H1 (cell line): ENCODE data around the gene DBNDD1. TPM values are rescaled to one million over a fixed set of nuclear protein-coding genes. Genes with fewer than 3 reads are reported as not detected.

Source experiments
- CTCF ChIA-PET: fragments of 300-600 bp; sonication (Branson Sonifier 250); formaldehyde crosslinking; loops from one replicate; lab custom pipeline; 2021; ENCODE audit not compliant: partially characterized antibody; lab: Charles Lee
- POLR2A ChIA-PET: fragments of 300-600 bp; sonication (Branson Sonifier 250); formaldehyde crosslinking; loops from one replicate; lab custom pipeline; 2021; ENCODE audit warnings: inconsistent platforms; ENCODE audit not compliant: partially characterized antibody; lab: Charles Lee
- DNase-seq, 2 experiments: peaks; one replicate each; pipeline versions ENCODE4 v3.0.0 to v3.0.0-alpha.2; 2010 to 2022; ENCODE audit warnings: low spot score in 2 of 2, low read depth in 1 of 2, mixed read lengths in 1 of 2
- FAIRE-seq: peaks from 2 replicates; lab custom pipeline; 2011; peaks lifted over from hg19 to GRCh38; lab: Jason Lieb, UNC
- H2AFZ ChIP-seq: 2 replicates; pipeline ENCODE4 v1.8.1; 2012; ENCODE audit warnings: low read length, inconsistent platforms
- H2AK5ac ChIP-seq: 2 replicates; pipeline ENCODE4 v1.6.1; 2013; ENCODE audit warnings: low read depth, low read length
- H2BK120ac ChIP-seq: replicated peaks from 2 replicates; pipeline ENCODE3; 2013; ENCODE audit warnings: low read depth, low read length, inconsistent platforms
- H2BK12ac ChIP-seq: 2 replicates; pipeline ENCODE4 v1.6.1; 2013; ENCODE audit warnings: low read depth, low read length
- H2BK15ac ChIP-seq: 2 replicates; pipeline ENCODE4 v1.6.1; 2013; ENCODE audit warnings: low read length
- H2BK20ac ChIP-seq: 2 replicates; pipeline ENCODE4 v1.6.1; 2013; ENCODE audit warnings: low read length
- H2BK5ac ChIP-seq: 2 replicates; pipeline ENCODE4 v1.6.1; 2013; ENCODE audit warnings: low read depth, low read length
- H3K14ac ChIP-seq: 2 replicates; pipeline ENCODE4 v1.6.1; 2013; ENCODE audit warnings: inconsistent platforms; ENCODE audit not compliant: insufficient read length
- H3K18ac ChIP-seq: 2 replicates; pipeline ENCODE4 v1.6.1; 2013; ENCODE audit warnings: low read length; ENCODE audit errors: extremely low read depth
- H3K23ac ChIP-seq: 2 replicates; pipeline ENCODE4 v1.6.1; 2013; ENCODE audit warnings: inconsistent platforms; ENCODE audit not compliant: insufficient read length
- H3K23me2 ChIP-seq: 2 replicates; pipeline ENCODE4 v1.6.1; 2013; ENCODE audit warnings: low read depth, low read length
- H3K27ac ChIP-seq: 2 replicates; pipeline ENCODE4 v1.6.1; 2011; ENCODE audit warnings: low read depth, low read length, inconsistent platforms
- H3K27me3 ChIP-seq, 4 experiments: replicated peaks in 1 of 4; 1 replicate in 1 of 4; 2 replicates in 3 of 4; pipeline versions ENCODE4 v1.6.1 to v1.8.1; 2011 to 2013; ENCODE audit warnings: low read length in 3 of 4, mild to moderate bottlenecking in 3 of 4, inconsistent platforms in 2 of 4, mixed read lengths in 2 of 4, moderate library complexity in 1 of 4; ENCODE audit not compliant: control insufficient read depth in 3 of 4, insufficient read depth in 3 of 4; ENCODE audit errors: extremely low read depth in 1 of 4
- H3K36me3 ChIP-seq, 4 experiments: 2 replicates each; pipeline versions ENCODE4 v1.6.1 to v1.8.1; 2011 to 2013; ENCODE audit warnings: mild to moderate bottlenecking in 4 of 4, low read length in 3 of 4, moderate library complexity in 2 of 4, control low read depth in 1 of 4, inconsistent platforms in 1 of 4; ENCODE audit not compliant: insufficient read depth in 4 of 4, control insufficient read depth in 2 of 4
- H3K4ac ChIP-seq: replicated peaks from 2 replicates; pipeline ENCODE3; 2013; ENCODE audit warnings: low read length, low read depth, mixed read lengths, inconsistent platforms; ENCODE audit not compliant: insufficient read length
- H3K4me1 ChIP-seq, 4 experiments: replicated peaks in 1 of 4; 1 replicate in 1 of 4; 2 replicates in 3 of 4; pipeline versions ENCODE4 v1.6.1 to v1.8.1; 2011 to 2013; ENCODE audit warnings: low read length in 3 of 4, inconsistent platforms in 2 of 4, mixed read lengths in 1 of 4; ENCODE audit not compliant: insufficient read depth in 4 of 4, control insufficient read depth in 3 of 4
- H3K4me2 ChIP-seq, 2 experiments: 2 replicates each; pipeline versions ENCODE4 v1.6.1 to v1.8.1; 2011 to 2013; ENCODE audit warnings: low read depth in 2 of 2, low read length in 2 of 2, control low read depth in 1 of 2, inconsistent platforms in 1 of 2, mild to moderate bottlenecking in 1 of 2; ENCODE audit not compliant: insufficient read depth in 1 of 2
- H3K4me3 ChIP-seq, 4 experiments: fragments of 200-600, 300-600 bp in 1 of 4; sonication (generic), shearing (Covaris generic), sonication (Bioruptor Twin) in 1 of 4; 2 replicates each; pipeline versions ENCODE4 v1.5.1 to v1.8.1; 2011 to 2016; ENCODE audit warnings: low read length in 4 of 4, low read depth in 3 of 4, control low read depth in 2 of 4, inconsistent platforms in 2 of 4, mild to moderate bottlenecking in 2 of 4, mixed read lengths in 1 of 4, moderate library complexity in 1 of 4; ENCODE audit not compliant: insufficient read depth in 2 of 4; ENCODE audit errors: extremely low read depth in 1 of 4
- H3K56ac ChIP-seq: replicated peaks from 2 replicates; pipeline ENCODE3; 2013; ENCODE audit warnings: low read depth, mild to moderate bottlenecking, mixed read lengths, low read length, inconsistent platforms; ENCODE audit not compliant: insufficient read length
- H3K79me1 ChIP-seq: 2 replicates; pipeline ENCODE4 v1.6.1; 2013; ENCODE audit warnings: low read depth, low read length, control low read depth
- H3K79me2 ChIP-seq, 2 experiments: 2 replicates each; pipeline versions ENCODE4 v1.6.1 to v1.8.1; 2012 to 2013; ENCODE audit warnings: low read length in 2 of 2, mild to moderate bottlenecking in 2 of 2, inconsistent platforms in 1 of 2; ENCODE audit not compliant: insufficient read depth in 2 of 2, control insufficient read depth in 1 of 2
- H3K9ac ChIP-seq, 4 experiments: replicated peaks in 1 of 4; 1 replicate in 1 of 4; 2 replicates in 3 of 4; pipeline versions ENCODE4 v1.6.1 to v1.8.1; 2011 to 2013; ENCODE audit warnings: low read depth in 3 of 4, low read length in 3 of 4, control low read depth in 2 of 4, mild to moderate bottlenecking in 2 of 4, moderate library complexity in 2 of 4, inconsistent platforms in 1 of 4; ENCODE audit errors: extremely low read depth in 1 of 4
- H3K9me3 ChIP-seq, 2 experiments: 2 replicates each; pipeline versions ENCODE4 v1.6.1 to v1.8.1; 2012 to 2013; ENCODE audit warnings: mild to moderate bottlenecking in 2 of 2, moderate library complexity in 2 of 2, control low read depth in 1 of 2, inconsistent platforms in 1 of 2, low read depth in 1 of 2, low read length in 1 of 2, mixed read lengths in 1 of 2; ENCODE audit not compliant: insufficient read depth in 2 of 2
- H4K20me1 ChIP-seq, 2 experiments: replicated peaks in 1 of 2; 2 replicates each; pipeline versions ENCODE3 to v1.8.1; 2011 to 2013; ENCODE audit warnings: inconsistent platforms in 2 of 2, low read length in 2 of 2, mild to moderate bottlenecking in 1 of 2; ENCODE audit not compliant: insufficient read depth in 2 of 2, control insufficient read depth in 1 of 2
- H4K5ac ChIP-seq: 2 replicates; pipeline ENCODE4 v1.6.1; 2013; ENCODE audit warnings: low read length, low read depth, mixed read lengths, inconsistent platforms; ENCODE audit not compliant: insufficient read length
- H4K8ac ChIP-seq: 2 replicates; pipeline ENCODE4 v1.8.0; 2013; ENCODE audit warnings: mild to moderate bottlenecking, moderate library complexity, low read length, inconsistent platforms; ENCODE audit not compliant: insufficient read depth; ENCODE audit errors: extremely low read depth
- H4K91ac ChIP-seq: replicated peaks from 2 replicates; pipeline ENCODE3; 2013; ENCODE audit warnings: low read length, mixed read lengths, inconsistent platforms; ENCODE audit not compliant: insufficient read length
- RAD21 ChIP-seq, 2 experiments: IDR thresholded peaks in 1 of 2; conservative IDR thresholded peaks in 1 of 2; 2 replicates each; pipeline ENCODE4 v1.6.1; 2011; ENCODE audit warnings: low read depth in 2 of 2, low read length in 2 of 2, improper control_type of control experiment in 1 of 2, inconsistent platforms in 1 of 2, mild to moderate bottlenecking in 1 of 2, moderate library complexity in 1 of 2
- TCF12 ChIP-seq: IDR thresholded peaks from 2 replicates; pipeline ENCODE4 v1.6.1; 2011; ENCODE audit warnings: low read depth, mild to moderate bottlenecking, low read length
- WGBS, 2 experiments: shearing (Covaris generic) in 1 of 2; methylation state at CpG; one replicate each; pipeline versions ENCODE4 v1.1.6 to v1.1.7; 2013 to 2015; ENCODE audit warnings: low lambda C conversion rate in 2 of 2, mixed read lengths in 2 of 2, inconsistent platforms in 1 of 2, low coverage in 1 of 2, missing lambda C conversion rate in 1 of 2; ENCODE audit not compliant: insufficient replicate concordance in 2 of 2, insufficient coverage in 1 of 2, insufficient read length in 1 of 2; ENCODE audit errors: extremely low coverage in 1 of 2, missing lambda C conversion rate in 1 of 2; 5-methylcytosine and 5-hydroxymethylcytosine counted together
- polyA plus RNA-seq, 7 experiments: library from polyadenylated mRNA; depleted of rRNA in 3 of 7; stranded (reverse) in 5 of 7; unstranded in 2 of 7; fragments of >200 nt in 5 of 7; fragments of 200-250 nt in 2 of 7; gene quantifications; 1 replicate in 5 of 7; 2 replicates in 1 of 7; 4 replicates in 1 of 7; pipeline versions ENCODE4 v1.2.1 to v1.2.3, GENCODE V29; 2011 to 2013; ENCODE audit warnings: missing spikeins in 2 of 7, mixed read lengths in 2 of 7
- total RNA-seq: library from RNA; stranded (reverse); fragmentation: NEBNext Ultra II Directional; extraction: Animal tissue kit (Norgen Biotek cat#: 25700); gene quantifications from 2 replicates; pipeline ENCODE4 v1.2.1, GENCODE V29; 2021
- TF ChIP-seq, protein P1 (sequence below), 3 experiments: IDR thresholded peaks; 1 replicate in 2 of 3; 2 replicates in 1 of 3; pipeline versions ENCODE4 v1.5.1 to v1.6.1; 2011; ENCODE audit warnings: low read length in 3 of 3, mild to moderate bottlenecking in 3 of 3, inconsistent platforms in 2 of 3, low read depth in 1 of 3, moderate library complexity in 1 of 3; ENCODE audit not compliant: insufficient read depth in 1 of 3; ENCODE audit errors: control extremely low read depth in 1 of 3

Gene DBNDD1
- total and polyA plus RNA-seq, 2 of the 8 experiments (the other 6 are each of a cell fraction or from before 2014, with no cell fraction given): 69.9 to 92.6 TPM

DNA sequence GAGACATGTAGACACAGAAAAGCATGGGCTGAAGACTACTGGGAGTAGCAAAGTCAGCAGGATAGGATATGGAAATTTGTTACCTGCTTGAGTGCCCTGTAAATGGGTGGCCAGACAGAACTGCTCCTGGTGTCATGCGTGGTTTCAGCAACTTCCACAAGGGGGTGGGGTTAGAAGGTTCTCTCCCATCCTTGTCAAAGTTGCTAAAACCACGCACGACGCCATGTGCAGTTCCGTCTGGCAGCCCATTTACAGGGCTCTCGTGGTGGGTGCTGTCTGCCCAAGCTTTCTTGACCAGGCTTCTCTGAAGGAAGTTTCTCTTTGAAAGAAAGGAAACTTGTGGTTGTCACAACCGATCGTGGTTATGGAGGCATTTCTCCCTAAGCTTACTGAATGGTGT is 6.9 kb upstream of the DBNDD1 start:
- TF ChIP-seq RAD21 (IDR thresholded peaks at IDR 0.05 in 1 of 2, conservative IDR thresholded peaks at IDR 0.05 in 1 of 2; ENCODE audit: low read depth in 2 of 2, low read length in 2 of 2) (peak in 1 of 2 experiments; percentile 19; a peak in 1 of 4 replicates), TCF12 (no peak)
- TF ChIP-seq, protein P1, sequence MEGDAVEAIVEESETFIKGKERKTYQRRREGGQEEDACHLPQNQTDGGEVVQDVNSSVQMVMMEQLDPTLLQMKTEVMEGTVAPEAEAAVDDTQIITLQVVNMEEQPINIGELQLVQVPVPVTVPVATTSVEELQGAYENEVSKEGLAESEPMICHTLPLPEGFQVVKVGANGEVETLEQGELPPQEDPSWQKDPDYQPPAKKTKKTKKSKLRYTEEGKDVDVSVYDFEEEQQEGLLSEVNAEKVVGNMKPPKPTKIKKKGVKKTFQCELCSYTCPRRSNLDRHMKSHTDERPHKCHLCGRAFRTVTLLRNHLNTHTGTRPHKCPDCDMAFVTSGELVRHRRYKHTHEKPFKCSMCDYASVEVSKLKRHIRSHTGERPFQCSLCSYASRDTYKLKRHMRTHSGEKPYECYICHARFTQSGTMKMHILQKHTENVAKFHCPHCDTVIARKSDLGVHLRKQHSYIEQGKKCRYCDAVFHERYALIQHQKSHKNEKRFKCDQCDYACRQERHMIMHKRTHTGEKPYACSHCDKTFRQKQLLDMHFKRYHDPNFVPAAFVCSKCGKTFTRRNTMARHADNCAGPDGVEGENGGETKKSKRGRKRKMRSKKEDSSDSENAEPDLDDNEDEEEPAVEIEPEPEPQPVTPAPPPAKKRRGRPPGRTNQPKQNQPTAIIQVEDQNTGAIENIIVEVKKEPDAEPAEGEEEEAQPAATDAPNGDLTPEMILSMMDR (IDR thresholded peaks at IDR 0.05; ENCODE audit: control extremely low read depth in 1 of 3, insufficient read depth in 1 of 3, low read depth in 1 of 3, low read length in 3 of 3): peak in 2 of 3 experiments; percentile 0 to 29; a peak in 2 of 4 replicates
- Histone ChIP-seq H3K4me1 (peaks cover 2 to 6% (median 2%) of the 10 kb centered on the region in 4 experiments; a peak in 6 of 7 replicates), H2BK20ac (no peak overlapping the region), H2BK12ac (no peak overlapping the region), H3K4me2 (no peak overlapping the region), H3K14ac (no peak overlapping the region), H2BK5ac (no peak overlapping the region), H4K8ac (no peak overlapping the region), H3K27me3 (no peaks in the 10 kb centered on the region), H3K79me2 (no peaks in the 10 kb centered on the region; a peak in 1 of 4 replicates), H3K9ac (no peak overlapping the region), H3K23me2 (peaks cover 3% of the 10 kb centered on the region; the same call in 1 of the 2 replicates), H3K79me1 (no peaks in the 10 kb centered on the region; the same call in 1 of the 2 replicates), H4K5ac (no peak overlapping the region), H2AK5ac (no peak overlapping the region), H3K56ac (no peak overlapping the region), H3K4ac (no peak overlapping the region), H4K20me1 (peaks cover 0 to 3% of the 10 kb centered on the region in 2 experiments), H3K18ac (no peak overlapping the region), H3K27ac (no peak overlapping the region), H3K9me3 (no peaks in the 10 kb centered on the region), H3K4me3 (no peak overlapping the region), H3K36me3 (peaks cover 0 to 2% (median under 1%) of the 10 kb centered on the region in 4 experiments; a peak in 1 of 8 replicates), H4K91ac (no peak overlapping the region), H3K23ac (no peak overlapping the region), H2BK15ac (no peak overlapping the region), H2AFZ (no peak overlapping the region), H2BK120ac (no peak overlapping the region)
- ChIA-PET POLR2A (interaction anchor here (0.8 to 1.4 kb wide), 2 partner anchors 9 to 14 kb away, joined by 3 to 4 read pairs; no protein-coding TSS in a partner anchor), CTCF (interaction anchor here (0.6 to 1.2 kb wide), 4 partner anchors 8 to 65 kb away, joined by 3 to 4 read pairs (median 4); no protein-coding TSS in a partner anchor)
- FAIRE-seq: peak; percentile 13
- WGBS, 2 experiments: 85% methylated on average over 8 of the region's 8 CpGs; no CpG with 5 or more reads in 1 of the 2 experiments
- no peak for DNase-seq
